K562 (cell line): ENCODE data around the gene ACTRT2. TPM values are rescaled to one million over a fixed set of nuclear protein-coding genes. Genes with fewer than 3 reads are reported as not detected.

ENCODE experiments used
- ATAC-seq: fragments of 200-7000 bp; cut with Tn5 transposase; 3 replicates; pipeline ENCODE4 v1.9.1; 2020; ENCODE audit warnings: moderate library complexity
- BruUV-seq: library from RNA; stranded (reverse); fragments of 400-500 nt; replicated peaks from 2 replicates; lab custom pipeline; 2021; lab: Mats Ljungman, UMichigan
- CTCF ChIA-PET: fragments of 300-600 bp; formaldehyde crosslinking; extraction: SDS; loops from one replicate; lab custom pipeline; 2021; ENCODE audit warnings: low intra/inter-chr PET ratio; lab: Yijun Ruan, JAX
- POLR2A ChIA-PET: fragments of 300-600, 350-650 bp; sonication (Branson Sonifier 250); formaldehyde crosslinking; extraction: SDS; loops from one replicate; lab custom pipeline; 2021; ENCODE audit warnings: antibody characterized with exemption, inconsistent platforms; lab: Yijun Ruan, JAX
- DNase-seq, 4 experiments: peaks; one replicate each; pipeline versions ENCODE4 v3.0.0 to v3.0.0-alpha.2; 2011 to 2018; ENCODE audit warnings: low spot score in 3 of 4, mixed read lengths in 3 of 4; ENCODE audit errors: extremely low read depth in 1 of 4
- FAIRE-seq: peaks from 2 replicates; lab custom pipeline; 2011; peaks lifted over from hg19 to GRCh38; lab: Jason Lieb, UNC
- H2AFZ ChIP-seq: 2 replicates; pipeline ENCODE4 v1.6.0; 2011; ENCODE audit warnings: low read depth, low read length, control low read depth, inconsistent platforms
- H3K27ac ChIP-seq: fragments of 200-600 bp; 3 replicates; pipeline ENCODE4 v1.8.0; 2011; ENCODE audit warnings: low read depth, mild to moderate bottlenecking, control low read depth, inconsistent platforms, low read length, moderate library complexity, mixed read lengths; ENCODE audit errors: extremely low read depth
- H3K27me3 ChIP-seq, 2 experiments: fragments of 300-600 bp in 1 of 2; 2 replicates in 1 of 2; 3 replicates in 1 of 2; pipeline versions ENCODE4 v1.6.0 to v1.8.0; 2011; ENCODE audit warnings: inconsistent platforms in 2 of 2, low read length in 2 of 2, mild to moderate bottlenecking in 1 of 2, mixed read lengths in 1 of 2, moderate library complexity in 1 of 2; ENCODE audit not compliant: control insufficient read depth in 2 of 2, insufficient read depth in 2 of 2
- H3K36me3 ChIP-seq: fragments of 300-600 bp; 3 replicates; pipeline ENCODE4 v1.8.0; 2011; ENCODE audit warnings: mild to moderate bottlenecking, low read length, inconsistent platforms; ENCODE audit not compliant: control insufficient read depth, insufficient read depth
- H3K4me1 ChIP-seq, 2 experiments: fragments of 200-600 bp in 1 of 2; replicated peaks in 1 of 2; 2 replicates in 1 of 2; 3 replicates in 1 of 2; pipeline versions ENCODE4 v1.5.1 to v1.8.0; 2011; ENCODE audit warnings: inconsistent platforms in 2 of 2, low read length in 2 of 2, mild to moderate bottlenecking in 1 of 2, mixed read lengths in 1 of 2, moderate library complexity in 1 of 2; ENCODE audit not compliant: control insufficient read depth in 2 of 2, insufficient read depth in 2 of 2
- H3K4me2 ChIP-seq: 2 replicates; pipeline ENCODE4 v1.6.1; 2011; ENCODE audit warnings: low read length, control low read depth, inconsistent platforms, mixed read lengths; ENCODE audit not compliant: insufficient read depth
- H3K4me3 ChIP-seq: fragments of 200-600 bp; sonication (generic), shearing (Covaris generic); 2 replicates; pipeline ENCODE4 v1.5.1; 2016; ENCODE audit warnings: control low read depth, inconsistent platforms
- H3K79me2 ChIP-seq: fragments of 200-600 bp; 3 replicates; pipeline ENCODE4 v1.8.0; 2011; ENCODE audit warnings: low read length, inconsistent platforms; ENCODE audit not compliant: control insufficient read depth, insufficient read depth
- H3K9ac ChIP-seq, 2 experiments: 2 replicates each; pipeline versions ENCODE4 v1.6.0 to v1.6.1; 2011; ENCODE audit warnings: low read depth in 2 of 2, low read length in 2 of 2, control low read depth in 1 of 2, inconsistent platforms in 1 of 2, mild to moderate bottlenecking in 1 of 2, mixed read lengths in 1 of 2; ENCODE audit not compliant: insufficient read depth in 1 of 2
- H3K9me1 ChIP-seq: one replicate; pipeline ENCODE4 v1.6.0; 2011; ENCODE audit warnings: inconsistent platforms, mild to moderate bottlenecking, low read length, moderate library complexity; ENCODE audit not compliant: control insufficient read depth, insufficient read depth
- H3K9me3 ChIP-seq: replicated peaks from 2 replicates; pipeline ENCODE4 v1.5.1; 2011; ENCODE audit warnings: low read depth, low read length, inconsistent platforms; ENCODE audit not compliant: control insufficient read depth, insufficient read depth
- H4K20me1 ChIP-seq: replicated peaks from 2 replicates; pipeline ENCODE4 v1.6.1; 2011; ENCODE audit warnings: low read length, inconsistent platforms, mixed read lengths; ENCODE audit not compliant: control insufficient read depth, insufficient read depth
- ARNT ChIP-seq, 2 experiments: fragments of 450-650 bp; IDR thresholded peaks; 2 replicates each; pipeline ENCODE4 v1.6.1; 2016; ENCODE audit warnings: mild to moderate bottlenecking in 1 of 2
- COPS2 ChIP-seq: fragments of 450-650 bp; conservative IDR thresholded peaks from 2 replicates; pipeline ENCODE4 v1.6.1; 2016; ENCODE audit warnings: mild to moderate bottlenecking, moderate library complexity
- CXXC5 ChIP-seq: fragments of 250-450 bp; sonication (Bioruptor Pico); IDR thresholded peaks from 2 replicates; pipeline ENCODE4 v1.8.0; 2022; ENCODE audit warnings: inconsistent platforms, mild to moderate bottlenecking, moderate library complexity
- EZH2 ChIP-seq: IDR thresholded peaks from 2 replicates; pipeline ENCODE4 v1.6.1; 2012; ENCODE audit warnings: low read depth, mild to moderate bottlenecking, inconsistent platforms, low read length, borderline replicate concordance
- NFRKB ChIP-seq: fragments of 450-650 bp; IDR thresholded peaks from 2 replicates; pipeline ENCODE4 v1.6.1; 2016; ENCODE audit warnings: low read depth
- PRMT5 ChIP-seq: sonication (generic); formaldehyde crosslinking; IDR thresholded peaks from 2 replicates; pipeline ENCODE4 v1.5.0; 2020; ENCODE audit warnings: missing genetic modification reagents
- RBBP5 ChIP-seq: fragments of 200-600 bp; sonication (generic); IDR thresholded peaks from 2 replicates; pipeline ENCODE4 v1.6.1; 2012; ENCODE audit warnings: borderline replicate concordance, mild to moderate bottlenecking, low read length, control low read depth, inconsistent platforms; ENCODE audit not compliant: insufficient read depth, poor library complexity, severe bottlenecking
- STAT5A ChIP-seq: IDR thresholded peaks from 2 replicates; pipeline ENCODE4 v1.6.1; 2012; ENCODE audit warnings: low read length, inconsistent platforms, borderline replicate concordance
- ZBTB17 ChIP-seq: fragments of 450-650 bp; formaldehyde crosslinking; IDR thresholded peaks from 2 replicates; pipeline ENCODE4 v1.4.0; 2020; ENCODE audit warnings: mild to moderate bottlenecking
- ZNF311 ChIP-seq: fragments of 250-450 bp; sonication (Bioruptor Pico); IDR thresholded peaks from 2 replicates; pipeline ENCODE4 v1.4.0; 2020; ENCODE audit warnings: mild to moderate bottlenecking, moderate library complexity
- WGBS: fragments of 100-300 bp; shearing (Covaris generic); methylation state at CpG from one replicate; pipeline ENCODE4 v1.1.6; 2016; ENCODE audit warnings: low coverage, mixed read lengths; ENCODE audit not compliant: insufficient coverage; ENCODE audit errors: missing lambda C conversion rate; 5-methylcytosine and 5-hydroxymethylcytosine counted together
- in situ Hi-C: fragments of 300-500 bp; cut with MboI; formaldehyde crosslinking; loops from 4 replicates; pipeline ENCODE4 v1.15.0; 2018; ENCODE audit warnings: inconsistent platforms, mixed read lengths
- intact Hi-C: fragments of 100-400 bp; cut with micrococcal nuclease; formaldehyde crosslinking; loops from 2 replicates; pipeline ENCODE4 v1.14.2; 2022
- polyA plus RNA-seq, 8 experiments: library from polyadenylated mRNA; depleted of rRNA in 4 of 8; stranded (reverse) in 5 of 8; unstranded in 3 of 8; fragments of >200 nt; fragmentation: Nextera tagmentation in 2 of 8; fragmentation: Illumina TruSeq in 1 of 8; extraction: Ambion mirVana in 2 of 8; extraction: Trizol in 1 of 8; gene quantifications; 2 replicates each; pipeline versions ENCODE4 v1.2.1 to v1.2.3, GENCODE V29; 2011 to 2014; ENCODE audit warnings: inconsistent platforms in 1 of 8, missing spikeins in 1 of 8
- total RNA-seq, 7 experiments: library from RNA; depleted of rRNA in 6 of 7; stranded (reverse); fragments of >200 nt in 6 of 7; fragmentation: Illumina TruSeq in 2 of 7; extraction: Trizol in 2 of 7; gene quantifications; 2 replicates each; pipeline versions ENCODE4 v1.2.1 to v1.2.3, GENCODE V29; 2011 to 2021; ENCODE audit warnings: low replicate concordance in 1 of 7
- TF ChIP-seq, protein P1 (sequence below): fragments of 250-450 bp; sonication (Bioruptor Pico); IDR thresholded peaks from 2 replicates; pipeline ENCODE4 v1.5.0; 2021
- TF ChIP-seq, protein P2 (sequence below): sonication (generic); formaldehyde crosslinking; IDR thresholded peaks from 2 replicates; pipeline ENCODE4 v1.8.1; 2022; ENCODE audit warnings: missing genetic modification reagents
- TF ChIP-seq, protein P3 (sequence below): fragments of 200-800 bp; sonication (Bioruptor generic); IDR thresholded peaks from 2 replicates; pipeline ENCODE4 v1.6.1; 2017; ENCODE audit warnings: missing genetic modification characterization, missing compliant biosample characterization
- TF ChIP-seq, protein P4 (sequence below): IDR thresholded peaks from 2 replicates; pipeline ENCODE4 v1.6.1; 2014; ENCODE audit warnings: antibody characterized with exemption
- TF ChIP-seq, protein P5 (sequence below): sonication (generic); formaldehyde crosslinking; IDR thresholded peaks from 2 replicates; pipeline ENCODE4 v1.8.1; 2023; ENCODE audit warnings: mild to moderate bottlenecking, missing genetic modification reagents, moderate library complexity

ACTRT2 gene
- total and polyA plus RNA-seq, 9 of the 15 experiments (the other 6 are each of a cell fraction or from before 2014, with no cell fraction given): not detected

DNA sequence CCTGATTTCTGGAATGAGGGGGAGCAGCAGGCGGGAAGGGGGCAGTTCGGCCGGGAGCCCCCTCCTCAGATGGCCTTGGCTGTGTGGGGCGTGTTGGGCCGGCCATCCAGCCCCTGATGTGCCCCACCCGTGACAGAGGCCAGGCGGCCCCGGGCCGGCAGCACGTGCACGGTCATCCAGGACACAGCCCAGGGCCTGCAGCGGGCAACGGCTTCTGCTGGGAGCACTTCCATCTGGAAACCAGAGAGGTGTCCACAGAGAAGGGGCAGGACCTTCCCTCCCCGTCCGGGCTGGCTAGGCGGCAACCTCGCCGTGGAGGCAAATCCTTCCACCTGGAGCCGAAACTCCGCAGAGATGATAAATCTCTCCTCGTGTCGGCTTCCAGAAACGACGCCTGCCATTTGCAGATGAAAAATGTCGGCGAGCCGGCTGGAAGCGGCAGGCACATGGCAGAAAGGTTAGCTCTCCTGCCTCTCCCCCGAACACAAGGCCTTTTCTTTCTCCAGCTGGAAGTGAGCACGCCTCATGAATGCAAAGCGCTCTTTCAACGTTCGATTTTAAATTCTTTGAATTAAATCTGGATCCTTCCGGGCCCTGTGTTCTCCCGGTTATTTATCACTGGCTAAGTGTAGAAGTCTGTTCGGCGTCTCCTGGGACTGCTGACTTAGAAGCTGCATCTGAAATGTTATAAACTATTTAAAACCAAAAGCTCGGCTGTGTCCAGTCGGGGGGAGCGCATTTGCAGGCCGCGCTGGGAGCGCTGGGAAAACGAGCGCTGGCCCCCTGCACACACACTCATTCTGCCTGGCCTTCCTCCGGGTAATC, 9.4 kb upstream of the ACTRT2 start:
- Histone ChIP-seq H2AFZ (no peak overlapping the region), H3K36me3 (no peaks in the 10 kb centered on the region), H3K9me1 (no peaks in the 10 kb centered on the region), H3K9me3 (no peaks in the 10 kb centered on the region), H3K27ac (no peak overlapping the region), H3K79me2 (no peaks in the 10 kb centered on the region), H3K27me3 (peaks cover 0 to 28% of the 10 kb centered on the region in 2 experiments; a peak in 2 of 5 replicates), H3K4me3 (no peak overlapping the region), H3K4me1 (0 out of 5 replicates have a peak, but pooled peaks cover 0 to 5% of the 10 kb centered on the region in 2 experiments), H3K9ac (no peak overlapping the region), H4K20me1 (no peaks in the 10 kb centered on the region), H3K4me2 (no peak overlapping the region)
- FAIRE-seq (no peak), ATAC-seq (no peak), DNase-seq (no peak)
- no TSS peak for BruUV-seq
- intact Hi-C loops: loop anchor here (2.0 to 5.0 kb wide), 2 partner anchors 270 to 413 kb away; no protein-coding TSS in a partner anchor
- POLR2A ChIA-PET: no interaction called here
- in situ Hi-C loops: no loop called here
- WGBS: 6% methylated on average over 44 of the region's 46 CpGs
- CTCF ChIA-PET: interaction anchor here (1.1 to 1.5 kb wide), 3 partner anchors 13 to 413 kb away, joined by 3 to 13 read pairs (median 9); no protein-coding TSS in a partner anchor
- TF ChIP-seq ZBTB17 (CRISPR knock-in tag) (no peak), CXXC5 (CRISPR knock-in tag) (no peak), RBBP5 (no peak), NFRKB (no peak), ZNF311 (no peak), PRMT5 (CRISPR knock-in tag) (no peak), STAT5A (no peak), ARNT (IDR thresholded peaks at IDR 0.05) (no peak), EZH2 (no peak), COPS2 (no peak)
- TF ChIP-seq, protein P1, sequence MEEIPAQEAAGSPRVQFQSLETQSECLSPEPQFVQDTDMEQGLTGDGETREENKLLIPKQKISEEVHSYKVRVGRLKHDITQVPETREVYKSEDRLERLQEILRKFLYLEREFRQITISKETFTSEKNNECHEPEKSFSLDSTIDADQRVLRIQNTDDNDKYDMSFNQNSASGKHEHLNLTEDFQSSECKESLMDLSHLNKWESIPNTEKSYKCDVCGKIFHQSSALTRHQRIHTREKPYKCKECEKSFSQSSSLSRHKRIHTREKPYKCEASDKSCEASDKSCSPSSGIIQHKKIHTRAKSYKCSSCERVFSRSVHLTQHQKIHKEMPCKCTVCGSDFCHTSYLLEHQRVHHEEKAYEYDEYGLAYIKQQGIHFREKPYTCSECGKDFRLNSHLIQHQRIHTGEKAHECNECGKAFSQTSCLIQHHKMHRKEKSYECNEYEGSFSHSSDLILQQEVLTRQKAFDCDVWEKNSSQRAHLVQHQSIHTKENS: no peak
- TF ChIP-seq, protein P2, sequence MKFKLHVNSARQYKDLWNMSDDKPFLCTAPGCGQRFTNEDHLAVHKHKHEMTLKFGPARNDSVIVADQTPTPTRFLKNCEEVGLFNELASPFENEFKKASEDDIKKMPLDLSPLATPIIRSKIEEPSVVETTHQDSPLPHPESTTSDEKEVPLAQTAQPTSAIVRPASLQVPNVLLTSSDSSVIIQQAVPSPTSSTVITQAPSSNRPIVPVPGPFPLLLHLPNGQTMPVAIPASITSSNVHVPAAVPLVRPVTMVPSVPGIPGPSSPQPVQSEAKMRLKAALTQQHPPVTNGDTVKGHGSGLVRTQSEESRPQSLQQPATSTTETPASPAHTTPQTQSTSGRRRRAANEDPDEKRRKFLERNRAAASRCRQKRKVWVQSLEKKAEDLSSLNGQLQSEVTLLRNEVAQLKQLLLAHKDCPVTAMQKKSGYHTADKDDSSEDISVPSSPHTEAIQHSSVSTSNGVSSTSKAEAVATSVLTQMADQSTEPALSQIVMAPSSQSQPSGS: no peak
- TF ChIP-seq, protein P3, sequence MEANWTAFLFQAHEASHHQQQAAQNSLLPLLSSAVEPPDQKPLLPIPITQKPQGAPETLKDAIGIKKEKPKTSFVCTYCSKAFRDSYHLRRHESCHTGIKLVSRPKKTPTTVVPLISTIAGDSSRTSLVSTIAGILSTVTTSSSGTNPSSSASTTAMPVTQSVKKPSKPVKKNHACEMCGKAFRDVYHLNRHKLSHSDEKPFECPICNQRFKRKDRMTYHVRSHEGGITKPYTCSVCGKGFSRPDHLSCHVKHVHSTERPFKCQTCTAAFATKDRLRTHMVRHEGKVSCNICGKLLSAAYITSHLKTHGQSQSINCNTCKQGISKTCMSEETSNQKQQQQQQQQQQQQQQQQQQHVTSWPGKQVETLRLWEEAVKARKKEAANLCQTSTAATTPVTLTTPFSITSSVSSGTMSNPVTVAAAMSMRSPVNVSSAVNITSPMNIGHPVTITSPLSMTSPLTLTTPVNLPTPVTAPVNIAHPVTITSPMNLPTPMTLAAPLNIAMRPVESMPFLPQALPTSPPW: no peak
- TF ChIP-seq, protein P4, sequence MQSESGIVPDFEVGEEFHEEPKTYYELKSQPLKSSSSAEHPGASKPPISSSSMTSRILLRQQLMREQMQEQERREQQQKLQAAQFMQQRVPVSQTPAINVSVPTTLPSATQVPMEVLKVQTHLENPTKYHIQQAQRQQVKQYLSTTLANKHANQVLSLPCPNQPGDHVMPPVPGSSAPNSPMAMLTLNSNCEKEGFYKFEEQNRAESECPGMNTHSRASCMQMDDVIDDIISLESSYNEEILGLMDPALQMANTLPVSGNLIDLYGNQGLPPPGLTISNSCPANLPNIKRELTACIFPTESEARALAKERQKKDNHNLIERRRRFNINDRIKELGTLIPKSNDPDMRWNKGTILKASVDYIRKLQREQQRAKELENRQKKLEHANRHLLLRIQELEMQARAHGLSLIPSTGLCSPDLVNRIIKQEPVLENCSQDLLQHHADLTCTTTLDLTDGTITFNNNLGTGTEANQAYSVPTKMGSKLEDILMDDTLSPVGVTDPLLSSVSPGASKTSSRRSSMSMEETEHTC: no peak
- TF ChIP-seq, protein P5, sequence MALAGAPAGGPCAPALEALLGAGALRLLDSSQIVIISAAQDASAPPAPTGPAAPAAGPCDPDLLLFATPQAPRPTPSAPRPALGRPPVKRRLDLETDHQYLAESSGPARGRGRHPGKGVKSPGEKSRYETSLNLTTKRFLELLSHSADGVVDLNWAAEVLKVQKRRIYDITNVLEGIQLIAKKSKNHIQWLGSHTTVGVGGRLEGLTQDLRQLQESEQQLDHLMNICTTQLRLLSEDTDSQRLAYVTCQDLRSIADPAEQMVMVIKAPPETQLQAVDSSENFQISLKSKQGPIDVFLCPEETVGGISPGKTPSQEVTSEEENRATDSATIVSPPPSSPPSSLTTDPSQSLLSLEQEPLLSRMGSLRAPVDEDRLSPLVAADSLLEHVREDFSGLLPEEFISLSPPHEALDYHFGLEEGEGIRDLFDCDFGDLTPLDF (CRISPR knock-in tag): no peak
